GM12874 (cell line): ENCODE data around the gene SNED1.

Experiments
- CTCF ChIP-seq: IDR thresholded peaks from 2 replicates; pipeline ENCODE4 v1.5.1; 2011; ENCODE audit warnings: low read depth, mild to moderate bottlenecking, control low read depth, low read length, moderate library complexity; ENCODE audit not compliant: insufficient read depth

The SNED1 gene

GRCh38 chr2:241035142-241035817, 36.9 kb downstream of the SNED1 start:
- TF ChIP-seq CTCF = no peak

GRCh38 chr2:241035818-241036396, 37.5 kb downstream of the SNED1 start:
- no peak for TF ChIP-seq CTCF

- TF ChIP-seq CTCF = no peak
Measured at GRCh38 chr2:241036397-241036963, 38.1 kb downstream of the SNED1 start.

GRCh38 chr2:241036964-241037421, 38.6 kb downstream of the SNED1 start:
- no peak for TF ChIP-seq CTCF

- no peak for TF ChIP-seq CTCF
Measured at GRCh38 chr2:241037498-241037897, 39.1 kb downstream of the SNED1 start.

GRCh38 chr2:241038374-241039180, 40.2 kb downstream of the SNED1 start:
- TF ChIP-seq CTCF = no peak

- TF ChIP-seq CTCF = no peak
Measured at GRCh38 chr2:241039416-241039815, 41.0 kb downstream of the SNED1 start.
